ENCODE results near the gene CRACDL.

Gene CRACDL

GRCh38 chr2:98778151-98778550 lies 157.9 kb downstream of the CRACDL start:
- Histone ChIP-seq H3K4me1 (ENCODE audit: control insufficient read depth, insufficient read depth, low read length) (peaks cover 3% of the 10 kb centered on the region; the same call in 1 of the 2 replicates), H3K9me3 (ENCODE audit: control insufficient read depth, insufficient read depth, low read length) (peaks cover 9% of the 10 kb centered on the region), H3K36me3 (ENCODE audit: control insufficient read depth, insufficient read depth, low read length) (no peaks in the 10 kb centered on the region)

GRCh38 chr2:98777710-98778109 lies 158.3 kb downstream of the CRACDL start:
- Histone ChIP-seq H3K27ac (ENCODE audit: low read depth, low read length) (no peak overlapping the region), H3K9me3 (ENCODE audit: control insufficient read depth, insufficient read depth, low read length) (peaks cover 9% of the 10 kb centered on the region), H3K4me3 (ENCODE audit: low read depth, low read length) (no peak overlapping the region), H3K36me3 (ENCODE audit: control insufficient read depth, insufficient read depth, low read length) (no peaks in the 10 kb centered on the region), H3K9ac (ENCODE audit: low read depth, low read length) (no peak overlapping the region), H3K27me3 (ENCODE audit: control insufficient read depth, insufficient read depth, low read length) (no peaks in the 10 kb centered on the region), H3K4me1 (ENCODE audit: control insufficient read depth, insufficient read depth, low read length) (peaks cover 3% of the 10 kb centered on the region; the same call in 1 of the 2 replicates)

More at GRCh38 chr2:98778151-98778550, 157.9 kb downstream of the CRACDL start:
- Histone ChIP-seq H3K27me3 (ENCODE audit: control insufficient read depth, insufficient read depth, low read length) (no peaks in the 10 kb centered on the region), H3K9ac (ENCODE audit: low read depth, low read length) (no peak overlapping the region), H3K27ac (ENCODE audit: low read depth, low read length) (no peak overlapping the region), H3K4me3 (ENCODE audit: low read depth, low read length) (no peak overlapping the region)

GRCh38 chr2:98777076-98777475 lies 158.9 kb downstream of the CRACDL start:
- H3K4me3 ChIP-seq (ENCODE audit: low read depth, low read length), result no peak overlapping the region
- peaks cover 3% of the 10 kb centered on the region; the same call in 1 of the 2 replicates for H3K4me1 ChIP-seq (ENCODE audit: control insufficient read depth, insufficient read depth, low read length)
- H3K9me3 ChIP-seq (ENCODE audit: control insufficient read depth, insufficient read depth, low read length), result peaks cover 5% of the 10 kb centered on the region
- H3K9ac ChIP-seq (ENCODE audit: low read depth, low read length), result no peak overlapping the region
- no peaks in the 10 kb centered on the region for H3K36me3 ChIP-seq (ENCODE audit: control insufficient read depth, insufficient read depth, low read length)
- H3K27me3 ChIP-seq (ENCODE audit: control insufficient read depth, insufficient read depth, low read length), result no peaks in the 10 kb centered on the region
- no peak overlapping the region for H3K27ac ChIP-seq (ENCODE audit: low read depth, low read length)

GRCh38 chr2:98776136-98776535 lies 159.9 kb downstream of the CRACDL start:
- no peaks in the 10 kb centered on the region for H3K36me3 ChIP-seq (ENCODE audit: control insufficient read depth, insufficient read depth, low read length)
- no peaks in the 10 kb centered on the region for H3K27me3 ChIP-seq (ENCODE audit: control insufficient read depth, insufficient read depth, low read length)
- H3K9ac ChIP-seq (ENCODE audit: low read depth, low read length), result no peak overlapping the region
- no peaks in the 10 kb centered on the region for H3K9me3 ChIP-seq (ENCODE audit: control insufficient read depth, insufficient read depth, low read length)
- peaks cover 3% of the 10 kb centered on the region; the same call in 1 of the 2 replicates for H3K4me1 ChIP-seq (ENCODE audit: control insufficient read depth, insufficient read depth, low read length)
- H3K27ac ChIP-seq (ENCODE audit: low read depth, low read length), result no peak overlapping the region
- H3K4me3 ChIP-seq (ENCODE audit: low read depth, low read length), result no peak overlapping the region

- no peaks in the 10 kb centered on the region for H3K36me3 ChIP-seq (ENCODE audit: control insufficient read depth, insufficient read depth, low read length)
- no peaks in the 10 kb centered on the region for H3K9me3 ChIP-seq (ENCODE audit: control insufficient read depth, insufficient read depth, low read length)
- H3K4me1 ChIP-seq (ENCODE audit: control insufficient read depth, insufficient read depth, low read length), result peaks cover 3% of the 10 kb centered on the region; the same call in 1 of the 2 replicates
- H3K27me3 ChIP-seq (ENCODE audit: control insufficient read depth, insufficient read depth, low read length), result no peaks in the 10 kb centered on the region
- H3K27ac ChIP-seq (ENCODE audit: low read depth, low read length), result no peak overlapping the region
- no peak overlapping the region for H3K4me3 ChIP-seq (ENCODE audit: low read depth, low read length)
- H3K9ac ChIP-seq (ENCODE audit: low read depth, low read length), result no peak overlapping the region
Observed at GRCh38 chr2:98775146-98775986, 160.7 kb downstream of the CRACDL start.

- Histone ChIP-seq H3K9me3 (ENCODE audit: control insufficient read depth, insufficient read depth, low read length) (no peaks in the 10 kb centered on the region), H3K27ac (ENCODE audit: low read depth, low read length) (no peak overlapping the region), H3K36me3 (ENCODE audit: control insufficient read depth, insufficient read depth, low read length) (no peaks in the 10 kb centered on the region), H3K4me1 (ENCODE audit: control insufficient read depth, insufficient read depth, low read length) (peaks cover 3% of the 10 kb centered on the region; the same call in 1 of the 2 replicates), H3K9ac (ENCODE audit: low read depth, low read length) (no peak overlapping the region), H3K4me3 (ENCODE audit: low read depth, low read length) (no peak overlapping the region), H3K27me3 (ENCODE audit: control insufficient read depth, insufficient read depth, low read length) (no peaks in the 10 kb centered on the region)
Observed at GRCh38 chr2:98773907-98774306, 162.1 kb downstream of the CRACDL start.

- no peak overlapping the region for H3K9ac ChIP-seq (ENCODE audit: low read depth, low read length)
- no peaks in the 10 kb centered on the region for H3K27me3 ChIP-seq (ENCODE audit: control insufficient read depth, insufficient read depth, low read length)
- H3K36me3 ChIP-seq (ENCODE audit: control insufficient read depth, insufficient read depth, low read length), result no peaks in the 10 kb centered on the region
- H3K4me3 ChIP-seq (ENCODE audit: low read depth, low read length), result no peak overlapping the region
- H3K4me1 ChIP-seq (ENCODE audit: control insufficient read depth, insufficient read depth, low read length), result peaks cover 3% of the 10 kb centered on the region; the same call in 1 of the 2 replicates
- no peak overlapping the region for H3K27ac ChIP-seq (ENCODE audit: low read depth, low read length)
- H3K9me3 ChIP-seq (ENCODE audit: control insufficient read depth, insufficient read depth, low read length), result no peaks in the 10 kb centered on the region
Observed at GRCh38 chr2:98773169-98773568, 162.9 kb downstream of the CRACDL start.

GRCh38 chr2:98772536-98772935 lies 163.5 kb downstream of the CRACDL start:
- H3K4me1 ChIP-seq (ENCODE audit: control insufficient read depth, insufficient read depth, low read length), result peaks cover 3% of the 10 kb centered on the region; the same call in 1 of the 2 replicates
- H3K9ac ChIP-seq (ENCODE audit: low read depth, low read length), result no peak overlapping the region
- no peaks in the 10 kb centered on the region for H3K9me3 ChIP-seq (ENCODE audit: control insufficient read depth, insufficient read depth, low read length)
- H3K36me3 ChIP-seq (ENCODE audit: control insufficient read depth, insufficient read depth, low read length), result no peaks in the 10 kb centered on the region
- H3K27ac ChIP-seq (ENCODE audit: low read depth, low read length), result no peak overlapping the region
- no peaks in the 10 kb centered on the region for H3K27me3 ChIP-seq (ENCODE audit: control insufficient read depth, insufficient read depth, low read length)
- H3K4me3 ChIP-seq (ENCODE audit: low read depth, low read length), result no peak overlapping the region

GRCh38 chr2:98771721-98772524 lies 164.1 kb downstream of the CRACDL start:
- H3K9me3 ChIP-seq (ENCODE audit: control insufficient read depth, insufficient read depth, low read length), result no peaks in the 10 kb centered on the region
- H3K27ac ChIP-seq (ENCODE audit: low read depth, low read length), result no peak overlapping the region
- H3K9ac ChIP-seq (ENCODE audit: low read depth, low read length), result no peak overlapping the region
- no peaks in the 10 kb centered on the region for H3K27me3 ChIP-seq (ENCODE audit: control insufficient read depth, insufficient read depth, low read length)
- H3K4me1 ChIP-seq (ENCODE audit: control insufficient read depth, insufficient read depth, low read length), result peaks cover 3% of the 10 kb centered on the region; the same call in 1 of the 2 replicates
- H3K36me3 ChIP-seq (ENCODE audit: control insufficient read depth, insufficient read depth, low read length), result no peaks in the 10 kb centered on the region
- no peak overlapping the region for H3K4me3 ChIP-seq (ENCODE audit: low read depth, low read length)

- Histone ChIP-seq H3K4me1 (ENCODE audit: control insufficient read depth, insufficient read depth, low read length) (peaks cover 3% of the 10 kb centered on the region; the same call in 1 of the 2 replicates), H3K27ac (ENCODE audit: low read depth, low read length) (no peak overlapping the region), H3K4me3 (ENCODE audit: low read depth, low read length) (no peak overlapping the region), H3K9ac (ENCODE audit: low read depth, low read length) (no peak overlapping the region), H3K9me3 (ENCODE audit: control insufficient read depth, insufficient read depth, low read length) (no peaks in the 10 kb centered on the region), H3K36me3 (ENCODE audit: control insufficient read depth, insufficient read depth, low read length) (no peaks in the 10 kb centered on the region), H3K27me3 (ENCODE audit: control insufficient read depth, insufficient read depth, low read length) (no peaks in the 10 kb centered on the region)
Observed at GRCh38 chr2:98771264-98771663, 164.8 kb downstream of the CRACDL start.

- Histone ChIP-seq H3K27ac (ENCODE audit: low read depth, low read length) (no peak overlapping the region), H3K4me3 (ENCODE audit: low read depth, low read length) (no peak overlapping the region), H3K36me3 (ENCODE audit: control insufficient read depth, insufficient read depth, low read length) (no peaks in the 10 kb centered on the region), H3K9me3 (ENCODE audit: control insufficient read depth, insufficient read depth, low read length) (no peaks in the 10 kb centered on the region), H3K9ac (ENCODE audit: low read depth, low read length) (no peak overlapping the region), H3K4me1 (ENCODE audit: control insufficient read depth, insufficient read depth, low read length) (peaks cover 3% of the 10 kb centered on the region; the same call in 1 of the 2 replicates), H3K27me3 (ENCODE audit: control insufficient read depth, insufficient read depth, low read length) (no peaks in the 10 kb centered on the region)
Observed at GRCh38 chr2:98769784-98770183, 166.2 kb downstream of the CRACDL start.
